GM13976 (cell line): Measurements from ENCODE around the gene PYGO1.

Experiments
- DNase-seq: peaks from one replicate; pipeline ENCODE4 v3.0.0; 2012; ENCODE audit warnings: low spot score
- CTCF ChIP-seq: IDR thresholded peaks from 2 replicates; pipeline ENCODE4 v1.5.1; 2012; ENCODE audit warnings: borderline replicate concordance, mild to moderate bottlenecking; ENCODE audit not compliant: insufficient read depth; ENCODE audit errors: extremely low read depth, missing control alignments, control extremely low read depth
- in situ Hi-C: fragments of 300-500 bp; cut with MboI; formaldehyde crosslinking; loops from one replicate; pipeline ENCODE4 v1.12.0; 2022; ENCODE audit warnings: low sequenced_read_pairs, mixed read lengths, inconsistent platforms; ENCODE audit not compliant: unreplicated experiment

PYGO1 gene

GRCh38 chr15:55588070-55588814 is at the start of gene PYGO1:
TSS of gene PYGO1 (minus strand) at chr15:55588345. CDS start at chr15:55587883, 462 bp downstream.
- in situ Hi-C loops: no loop called here
- no peak for TF ChIP-seq CTCF
- DNase-seq: peak; percentile 77

GRCh38 chr15:55637086-55637485 is 48.9 kb upstream of the PYGO1 start:
- DNase-seq: no peak
- in situ Hi-C loops: no loop called here
- TF ChIP-seq CTCF: no peak

DNA sequence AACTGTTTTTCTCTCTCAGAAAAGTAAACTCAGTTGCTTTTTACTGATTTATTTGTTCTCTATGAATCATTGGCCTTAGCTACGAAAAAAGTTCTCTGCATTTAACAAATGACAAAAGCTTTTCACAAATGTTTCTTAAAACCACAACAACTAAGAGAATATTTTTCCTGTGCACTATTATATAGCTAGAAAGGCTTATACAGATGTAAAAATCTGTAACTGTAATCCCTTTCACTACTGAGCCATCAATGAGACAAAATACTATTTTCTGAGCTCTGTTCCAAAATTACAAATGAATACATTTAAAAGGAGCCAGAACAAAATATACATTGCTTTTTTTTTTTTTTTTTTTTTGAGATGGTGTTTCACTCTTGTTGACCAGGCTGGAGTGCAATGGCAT is 45.6 kb upstream of the PYGO1 start:
- DNase-seq: no peak
- no peak for TF ChIP-seq CTCF
- in situ Hi-C loops: no loop called here

DNA sequence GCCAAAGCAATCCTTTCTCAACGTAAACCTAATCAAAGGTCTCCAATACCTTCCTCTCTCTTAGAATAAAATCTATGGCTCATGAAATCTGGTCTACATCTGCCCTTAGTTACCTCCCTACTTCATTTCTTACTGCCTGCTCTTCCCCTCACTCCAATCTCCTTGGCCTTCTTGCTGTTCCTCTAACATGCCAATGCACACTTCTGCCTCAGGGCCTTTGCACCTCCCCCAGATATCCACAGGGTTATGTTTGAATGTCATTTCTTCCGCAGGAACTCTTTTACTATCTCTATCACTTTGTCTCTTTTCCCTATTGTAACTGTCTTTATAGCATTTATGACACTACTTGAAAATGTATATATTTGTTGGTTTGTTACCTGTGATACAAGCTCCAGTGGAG is 44.3 kb upstream of the PYGO1 start:
- DNase-seq: no peak
- TF ChIP-seq CTCF: no peak
- in situ Hi-C loops: no loop called here

GRCh38 chr15:55630858-55631257 is 42.7 kb upstream of the PYGO1 start:
- TF ChIP-seq CTCF: no peak
- in situ Hi-C loops: no loop called here

GRCh38 chr15:55628369-55628730 is 40.2 kb upstream of the PYGO1 start:
- in situ Hi-C loops: no loop called here
- TF ChIP-seq CTCF: no peak
- no peak for DNase-seq

More at GRCh38 chr15:55630858-55631257, 42.7 kb upstream of the PYGO1 start:
- DNase-seq: no peak
